ENCODE data around the gene DNTT. TPM values are rescaled to one million over a fixed set of nuclear protein-coding genes. Genes with fewer than 3 reads are reported as not detected.

The DNTT gene
- total and polyA plus RNA-seq, 9 of the 15 experiments (the other 6 are each of a cell fraction or from before 2014, with no cell fraction given): not detected

- DNase-seq (ENCODE audit: extremely low read depth in 1 of 4, low spot score in 3 of 4): no peak
- no peak for ATAC-seq
- Histone ChIP-seq H3K27ac (ENCODE audit: extremely low read depth, low read depth, low read length) (no peak overlapping the region), H4K20me1 (replicated peaks; ENCODE audit: control insufficient read depth, insufficient read depth, low read length) (no peaks in the 10 kb centered on the region; the same call in 1 of the 2 replicates), H3K4me2 (ENCODE audit: insufficient read depth, low read length) (no peak overlapping the region), H3K9ac (ENCODE audit: insufficient read depth in 1 of 2, low read depth in 2 of 2, low read length in 2 of 2) (no peak overlapping the region), H3K27me3 (ENCODE audit: control insufficient read depth in 2 of 2, insufficient read depth in 2 of 2, low read length in 2 of 2) (peaks cover 0 to 12% of the 10 kb centered on the region in 2 experiments; a peak in 2 of 5 replicates), H3K9me3 (replicated peaks; ENCODE audit: control insufficient read depth, insufficient read depth, low read depth, low read length) (no peaks in the 10 kb centered on the region), H3K36me3 (ENCODE audit: control insufficient read depth, insufficient read depth, low read length) (no peaks in the 10 kb centered on the region), H2AFZ (ENCODE audit: low read depth, low read length) (no peak overlapping the region), H3K4me1 (replicated peaks in 1 of 2; ENCODE audit: control insufficient read depth in 2 of 2, insufficient read depth in 2 of 2, low read length in 2 of 2) (no peaks in the 10 kb centered on the region), H3K9me1 (ENCODE audit: control insufficient read depth, insufficient read depth, low read length) (no peaks in the 10 kb centered on the region), H3K79me2 (ENCODE audit: control insufficient read depth, insufficient read depth, low read length) (no peaks in the 10 kb centered on the region), H3K4me3 (no peak overlapping the region)
- intact Hi-C loops (cut with micrococcal nuclease): no loop called here
- FAIRE-seq: no peak
- POLR2A ChIA-PET: no interaction called here
- in situ Hi-C loops (cut with MboI): no loop called here
- CTCF ChIA-PET (ENCODE audit: low intra/inter-chr PET ratio): no interaction called here
- BruUV-seq (replicated peaks): no TSS peak
- 0% methylated on average over 3 of the region's 4 CpGs for WGBS (ENCODE audit: insufficient coverage, low coverage, missing lambda C conversion rate)
- TF ChIP-seq TEAD4 (IDR thresholded peaks at IDR 0.05; ENCODE audit: low read length) (no peak), TEAD4 (CRISPR knock-in tag; IDR thresholded peaks at IDR 0.05; ENCODE audit: borderline replicate concordance) (no peak), ZNF584 (CRISPR knock-in tag; IDR thresholded peaks at IDR 0.05; ENCODE audit: low read depth) (no peak), CBFB (CRISPR knock-in tag; IDR thresholded peaks at IDR 0.05) (no peak), ZNF121 (CRISPR knock-in tag; conservative IDR thresholded peaks at IDR 0.05) (no peak), E2F8 (IDR thresholded peaks at IDR 0.05; ENCODE audit: low read depth, partially characterized antibody) (no peak), TFE3 (CRISPR knock-in tag; IDR thresholded peaks at IDR 0.05) (no peak), UBTF (IDR thresholded peaks at IDR 0.05; ENCODE audit: borderline replicate concordance in 1 of 2, low read depth in 2 of 2, low read length in 2 of 2) (no peak), PHF21A (IDR thresholded peaks at IDR 0.05; ENCODE audit: borderline replicate concordance, low read depth) (no peak), ZNF232 (CRISPR knock-in tag; IDR thresholded peaks at IDR 0.05) (no peak), TFAP4 (CRISPR knock-in tag; IDR thresholded peaks at IDR 0.05; ENCODE audit: borderline replicate concordance) (no peak), KDM1A (IDR thresholded peaks at IDR 0.05) (no peak), RCOR1 (IDR thresholded peaks at IDR 0.05; ENCODE audit: borderline replicate concordance in 1 of 2, low read depth in 2 of 2, low read length in 2 of 2) (no peak), RBM25 (IDR thresholded peaks at IDR 0.05; ENCODE audit: low read depth, low read length, severe bottlenecking) (no peak), EGR1 (conservative IDR thresholded peaks at IDR 0.05) (no peak), DPF2 (IDR thresholded peaks at IDR 0.05) (no peak)
Observed at GRCh38 chr10:96352582-96352981, 48.3 kb downstream of the DNTT start.

Measured in K562 (cell line).